Right renal cortex interstitium (tissue), 3 donors: ENCODE data around the gene OR56B1. TPM values are rescaled to one million over a fixed set of nuclear protein-coding genes. Genes with fewer than 3 reads are reported as not detected.
"Not testable (repeated sequence)": the region's sequence is repeated elsewhere in the genome, so short reads cannot be mapped to it uniquely, and the experiment has no call there.

Source experiments
- DNase-seq, 3 donors: peaks; one replicate each; pipeline ENCODE4 v3.0.0-alpha.2; 2013; ENCODE audit warnings: low read depth in 3 of 3, low spot score in 2 of 3
- polyA plus RNA-seq, 3 donors: library from polyadenylated mRNA; unstranded; fragments of 120-200 nt; gene quantifications; one replicate each; pipeline ENCODE4 v1.2.1, GENCODE V29; 2013; ENCODE audit not compliant: insufficient read length in 3 of 3

The OR56B1 gene
- polyA plus RNA-seq: not detected

DNA sequence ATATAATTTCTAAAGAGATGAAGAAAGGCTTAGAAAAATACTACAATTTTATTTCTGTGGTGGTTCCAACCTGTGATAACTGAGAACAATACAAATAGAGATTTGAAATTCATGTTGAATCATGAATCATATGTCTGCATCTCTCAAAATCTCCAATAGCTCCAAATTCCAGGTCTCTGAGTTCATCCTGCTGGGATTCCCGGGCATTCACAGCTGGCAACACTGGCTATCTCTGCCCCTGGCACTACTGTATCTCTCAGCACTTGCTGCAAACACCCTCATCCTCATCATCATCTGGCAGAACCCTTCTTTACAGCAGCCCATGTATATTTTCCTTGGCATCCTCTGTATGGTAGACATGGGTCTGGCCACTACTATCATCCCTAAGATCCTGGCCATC lies at the start of gene OR56B1:
OR56B1 (plus strand) TSS at position 53 of the 400 bp plus-strand sequence; CDS start at position 122, 69 bp downstream.
- no peak for DNase-seq

DNA sequence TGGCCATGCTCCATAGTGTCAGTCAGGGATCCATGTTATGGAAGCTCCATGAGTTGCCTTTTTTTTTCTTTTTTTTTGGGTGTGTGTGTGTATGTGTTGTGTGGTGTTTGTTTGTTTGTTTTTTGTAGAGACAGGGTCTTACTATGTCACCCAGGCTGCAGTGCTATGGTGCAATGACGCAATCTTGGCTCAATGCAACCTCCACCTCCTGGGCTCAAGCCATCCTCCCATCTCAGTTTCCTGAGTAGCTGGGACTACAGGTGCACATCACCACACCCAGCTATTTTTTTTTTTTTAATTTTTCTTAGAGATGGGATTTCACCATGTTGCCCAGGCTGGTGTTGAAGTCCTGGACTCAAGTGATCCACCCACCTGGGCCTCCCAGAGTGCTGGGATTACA lies 47.8 kb upstream of the OR56B1 start:
- DNase-seq: no peak

DNA sequence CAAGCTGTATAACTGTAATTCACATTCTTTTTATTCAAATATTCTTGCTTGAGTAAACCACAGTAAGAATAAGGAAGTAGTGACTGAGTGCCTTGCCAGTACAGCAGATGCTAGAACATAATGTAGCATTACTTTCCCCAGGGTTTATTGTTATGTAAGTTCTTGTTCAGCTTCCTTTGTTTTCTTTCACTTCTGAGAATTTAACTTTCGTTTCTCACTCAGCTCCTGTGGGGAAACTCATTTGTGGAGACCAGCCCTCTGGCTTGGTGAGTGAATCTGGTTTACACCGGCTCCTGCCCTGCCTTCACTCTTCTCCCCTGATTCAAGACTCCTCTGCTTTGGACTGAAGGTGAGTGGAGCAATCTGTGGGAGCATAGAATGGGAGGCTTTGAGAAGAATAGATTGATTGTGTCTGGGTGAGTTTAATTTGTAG lies 46.7 kb upstream of the OR56B1 start, which contains the start of gene TRIM22:
TRIM22 (plus strand) TSS at position 240 of the 433 bp plus-strand sequence. CDS start 6,443 bp downstream, outside the sequence.
- DNase-seq: peak in 2 of 3 donors; percentile 5 to 18

GRCh38 chr11:5690216-5690615 lies 46.0 kb upstream of the OR56B1 start:
- DNase-seq: no peak

DNA sequence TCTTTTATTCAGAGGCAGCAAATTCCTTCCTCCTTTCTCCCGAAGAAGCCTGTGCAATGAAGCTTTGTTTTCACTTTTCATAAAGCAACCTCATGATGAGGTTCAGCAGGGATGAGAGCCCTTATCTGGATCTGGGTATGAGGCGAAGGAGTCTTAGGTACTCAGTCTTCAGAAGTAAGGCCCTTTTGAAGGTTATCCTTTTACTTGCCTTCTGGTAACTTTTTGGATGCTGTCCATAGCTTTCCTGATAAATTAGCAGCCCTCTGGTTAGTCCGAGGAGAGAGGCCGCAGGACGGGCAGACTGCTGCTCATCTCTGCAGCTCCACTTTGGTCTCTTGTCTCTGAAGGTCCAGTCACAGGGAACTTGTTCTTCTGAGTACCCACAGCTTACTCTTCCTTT lies 45.5 kb upstream of the OR56B1 start:
- DNase-seq: no peak

DNA sequence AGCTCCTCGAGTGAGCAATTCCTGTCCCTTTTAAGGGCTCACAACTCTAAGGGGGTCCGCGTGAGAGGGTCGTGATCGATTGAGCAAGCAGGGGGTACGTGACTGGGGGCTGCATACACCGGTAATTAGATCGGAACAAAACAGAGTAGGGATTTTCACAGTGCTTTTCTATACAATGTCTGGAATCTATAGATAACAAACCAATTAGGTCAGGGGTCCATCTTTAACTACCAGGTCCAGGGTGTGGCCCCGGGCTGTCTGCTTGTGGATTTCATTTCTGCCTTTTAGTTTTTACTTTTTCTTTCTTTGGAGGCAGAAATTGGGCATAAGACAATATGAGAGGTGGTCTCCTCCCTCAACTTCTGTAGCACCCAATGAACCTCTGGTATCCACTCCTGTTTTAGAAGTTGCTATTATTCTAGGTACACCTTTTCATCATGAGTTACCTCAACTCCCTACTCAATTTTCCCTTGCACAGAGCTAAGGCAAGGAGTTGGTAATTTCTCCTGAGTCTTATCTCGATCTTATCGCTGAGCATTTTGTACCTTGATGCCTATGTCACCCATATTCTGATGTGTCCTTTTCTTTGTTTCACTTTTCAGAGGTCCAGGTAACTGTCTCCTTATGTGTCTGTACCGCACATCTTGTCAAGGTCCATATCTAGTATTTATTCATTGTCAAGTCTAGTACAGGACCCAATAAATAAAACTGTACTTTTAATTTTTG lies 44.8 kb upstream of the OR56B1 start:
- DNase-seq: not testable (repeated sequence)

DNA sequence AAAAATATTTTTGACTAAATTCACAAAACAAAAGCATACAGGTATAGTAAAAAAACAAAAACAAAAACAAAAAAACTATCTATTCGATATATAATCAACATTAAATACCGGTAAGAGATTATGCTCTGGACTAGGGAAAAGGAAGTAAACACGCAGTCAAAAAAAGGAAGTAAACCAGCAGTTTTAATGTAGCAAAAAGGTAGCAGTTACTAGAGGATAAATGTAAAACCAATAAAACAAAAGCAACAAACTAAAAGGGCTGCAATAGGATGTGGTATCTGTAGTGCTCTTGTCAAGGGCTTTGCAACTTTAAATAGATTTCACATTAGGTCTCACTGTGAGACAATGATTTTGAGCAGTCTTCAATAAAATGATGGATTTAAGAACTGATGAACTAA lies 44.3 kb upstream of the OR56B1 start:
- no peak for DNase-seq

- no peak for DNase-seq
These were observed 41.6 kb upstream of the OR56B1 start for GRCh38 chr11:5694642-5695041.

DNA sequence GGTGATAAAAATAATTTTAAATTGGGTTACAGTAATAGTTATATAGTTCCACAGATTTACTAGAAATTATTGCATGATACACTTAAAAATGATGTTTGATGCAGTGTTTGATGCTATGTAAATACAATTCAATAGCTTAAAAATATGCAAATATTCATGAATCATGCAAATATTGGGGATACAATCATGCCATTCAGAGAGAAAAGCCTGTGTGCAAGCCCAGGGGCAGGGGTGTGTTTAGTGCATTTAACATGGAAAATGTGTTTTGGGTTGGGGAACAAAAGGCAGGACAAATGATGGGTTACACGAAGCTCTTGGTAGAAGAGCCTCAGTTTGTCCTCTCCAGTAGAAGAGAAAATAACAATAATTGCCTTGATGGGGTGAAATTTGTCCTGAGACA lies 40.7 kb upstream of the OR56B1 start:
- DNase-seq: no peak

GRCh38 chr11:5696210-5696609 lies 40.0 kb upstream of the OR56B1 start:
- DNase-seq: no peak

GRCh38 chr11:5698281-5698680 lies 38.0 kb upstream of the OR56B1 start:
- no peak for DNase-seq

- no peak for DNase-seq
These were observed 35.7 kb upstream of the OR56B1 start for GRCh38 chr11:5700421-5701054.

- DNase-seq: no peak
These were observed 35.1 kb upstream of the OR56B1 start for GRCh38 chr11:5701055-5701577.

- DNase-seq: no peak
These were observed 32.3 kb upstream of the OR56B1 start for GRCh38 chr11:5703741-5704536.

GRCh38 chr11:5705688-5706087 lies 30.6 kb upstream of the OR56B1 start:
- no peak for DNase-seq

GRCh38 chr11:5712507-5712906 lies 23.7 kb upstream of the OR56B1 start:
- no peak for DNase-seq

GRCh38 chr11:5713695-5714094 lies 22.6 kb upstream of the OR56B1 start:
- DNase-seq: no peak

- DNase-seq: not testable (repeated sequence)
These were observed 19.7 kb upstream of the OR56B1 start for GRCh38 chr11:5716518-5716917.

GRCh38 chr11:5719703-5720495 lies 16.3 kb upstream of the OR56B1 start:
- no peak for DNase-seq

- DNase-seq: no peak
These were observed 13.6 kb upstream of the OR56B1 start for GRCh38 chr11:5722622-5723021.
